ENCODE measurements around the gene COG3. TPM values are rescaled to one million over a fixed set of nuclear protein-coding genes. Genes with fewer than 3 reads are reported as not detected.
A peak's percentile ranks its signal among the peaks of the same experiment; 100 is the strongest.

Gene COG3
- total and polyA plus RNA-seq, 10 of the 15 experiments (the other 5 are each of a cell fraction or from before 2014, with no cell fraction given), result 6.1 to 35.1 (median 22.6) TPM

DNA sequence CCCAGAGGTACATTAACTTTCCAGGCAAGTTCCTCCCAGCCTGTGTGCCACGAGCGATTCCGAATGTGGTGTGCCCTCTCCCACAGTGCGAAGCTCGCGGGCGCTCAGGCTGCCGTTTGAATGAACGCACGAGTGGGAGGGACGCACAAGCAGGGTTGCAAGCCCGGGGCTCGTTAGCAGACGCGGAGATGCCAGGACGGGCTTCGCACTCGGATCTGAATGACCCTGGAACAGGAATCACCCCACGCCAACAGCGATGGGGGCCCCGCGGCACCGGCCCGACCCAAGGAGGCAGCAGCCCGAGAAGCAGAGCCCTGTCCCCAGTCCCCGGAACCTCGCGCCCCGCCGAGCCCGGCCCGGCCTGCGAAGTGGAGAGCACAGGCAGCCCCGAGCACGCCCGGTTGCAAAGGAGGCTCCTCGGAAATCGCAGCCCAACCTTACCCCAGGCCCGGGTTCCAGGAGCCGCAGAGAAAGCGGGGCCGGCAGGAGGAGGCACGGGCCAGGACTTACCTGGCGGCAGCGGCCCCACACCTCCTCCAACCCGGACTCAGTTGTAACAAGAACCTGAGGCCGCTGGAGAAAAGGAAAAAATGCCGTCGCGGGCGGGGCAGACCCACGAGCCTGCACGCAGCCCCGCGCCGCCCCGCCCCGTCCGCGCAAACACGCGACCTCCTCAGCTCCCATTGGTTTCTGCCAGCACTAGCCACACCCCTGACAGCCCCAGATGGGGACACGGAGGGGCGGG, 46.8 kb upstream of the COG3 start, which contains the start of gene SLC25A30 (continued):
- TF ChIP-seq SMC3 (IDR thresholded peaks at IDR 0.05; ENCODE audit: borderline replicate concordance, low read length), result no peak
- no peak for TF ChIP-seq EGR1 (IDR thresholded peaks at IDR 0.05; ENCODE audit: borderline replicate concordance in 1 of 2, low read depth in 2 of 2, low read length in 2 of 2)
- TF ChIP-seq FOXM1 (IDR thresholded peaks at IDR 0.05; ENCODE audit: low read depth, low read length), result no peak
- no peak for TF ChIP-seq RAD51 (IDR thresholded peaks at IDR 0.05)
- no peak for TF ChIP-seq NR2C1 (IDR thresholded peaks at IDR 0.05)
- TF ChIP-seq ZNF384 (IDR thresholded peaks at IDR 0.05; ENCODE audit: borderline replicate concordance, low read depth, low read length), result no peak; the same call in 1 of the 2 replicates
- TF ChIP-seq NR2C2 (IDR thresholded peaks at IDR 0.05; ENCODE audit: borderline replicate concordance, control insufficient read depth, insufficient read length, low read depth), result no peak
- no peak for TF ChIP-seq NBN (IDR thresholded peaks at IDR 0.05)
- TF ChIP-seq FOS (IDR thresholded peaks at IDR 0.05; ENCODE audit: borderline replicate concordance, extremely low read depth, insufficient read length), result no peak
- no peak for TF ChIP-seq MEF2B (IDR thresholded peaks at IDR 0.05; ENCODE audit: partially characterized antibody, poor library complexity, severe bottlenecking)
- no peak for TF ChIP-seq MLLT1 (IDR thresholded peaks at IDR 0.05)
- TF ChIP-seq ASH2L (IDR thresholded peaks at IDR 0.05; ENCODE audit: borderline replicate concordance, low read depth), result no peak
- no peak for TF ChIP-seq TCF3 (IDR thresholded peaks at IDR 0.05; ENCODE audit: borderline replicate concordance, insufficient read depth, low read depth, low read length)
- TF ChIP-seq, protein P1, sequence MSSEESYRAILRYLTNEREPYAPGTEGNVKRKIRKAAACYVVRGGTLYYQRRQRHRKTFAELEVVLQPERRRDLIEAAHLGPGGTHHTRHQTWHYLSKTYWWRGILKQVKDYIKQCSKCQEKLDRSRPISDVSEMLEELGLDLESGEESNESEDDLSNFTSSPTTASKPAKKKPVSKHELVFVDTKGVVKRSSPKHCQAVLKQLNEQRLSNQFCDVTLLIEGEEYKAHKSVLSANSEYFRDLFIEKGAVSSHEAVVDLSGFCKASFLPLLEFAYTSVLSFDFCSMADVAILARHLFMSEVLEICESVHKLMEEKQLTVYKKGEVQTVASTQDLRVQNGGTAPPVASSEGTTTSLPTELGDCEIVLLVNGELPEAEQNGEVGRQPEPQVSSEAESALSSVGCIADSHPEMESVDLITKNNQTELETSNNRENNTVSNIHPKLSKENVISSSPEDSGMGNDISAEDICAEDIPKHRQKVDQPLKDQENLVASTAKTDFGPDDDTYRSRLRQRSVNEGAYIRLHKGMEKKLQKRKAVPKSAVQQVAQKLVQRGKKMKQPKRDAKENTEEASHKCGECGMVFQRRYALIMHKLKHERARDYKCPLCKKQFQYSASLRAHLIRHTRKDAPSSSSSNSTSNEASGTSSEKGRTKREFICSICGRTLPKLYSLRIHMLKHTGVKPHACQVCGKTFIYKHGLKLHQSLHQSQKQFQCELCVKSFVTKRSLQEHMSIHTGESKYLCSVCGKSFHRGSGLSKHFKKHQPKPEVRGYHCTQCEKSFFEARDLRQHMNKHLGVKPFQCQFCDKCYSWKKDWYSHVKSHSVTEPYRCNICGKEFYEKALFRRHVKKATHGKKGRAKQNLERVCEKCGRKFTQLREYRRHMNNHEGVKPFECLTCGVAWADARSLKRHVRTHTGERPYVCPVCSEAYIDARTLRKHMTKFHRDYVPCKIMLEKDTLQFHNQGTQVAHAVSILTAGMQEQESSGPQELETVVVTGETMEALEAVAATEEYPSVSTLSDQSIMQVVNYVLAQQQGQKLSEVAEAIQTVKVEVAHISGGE (CRISPR knock-in tag; IDR thresholded peaks at IDR 0.05), result peak; percentile 14; the same call in 1 of the 2 replicates
- TF ChIP-seq, protein P2, sequence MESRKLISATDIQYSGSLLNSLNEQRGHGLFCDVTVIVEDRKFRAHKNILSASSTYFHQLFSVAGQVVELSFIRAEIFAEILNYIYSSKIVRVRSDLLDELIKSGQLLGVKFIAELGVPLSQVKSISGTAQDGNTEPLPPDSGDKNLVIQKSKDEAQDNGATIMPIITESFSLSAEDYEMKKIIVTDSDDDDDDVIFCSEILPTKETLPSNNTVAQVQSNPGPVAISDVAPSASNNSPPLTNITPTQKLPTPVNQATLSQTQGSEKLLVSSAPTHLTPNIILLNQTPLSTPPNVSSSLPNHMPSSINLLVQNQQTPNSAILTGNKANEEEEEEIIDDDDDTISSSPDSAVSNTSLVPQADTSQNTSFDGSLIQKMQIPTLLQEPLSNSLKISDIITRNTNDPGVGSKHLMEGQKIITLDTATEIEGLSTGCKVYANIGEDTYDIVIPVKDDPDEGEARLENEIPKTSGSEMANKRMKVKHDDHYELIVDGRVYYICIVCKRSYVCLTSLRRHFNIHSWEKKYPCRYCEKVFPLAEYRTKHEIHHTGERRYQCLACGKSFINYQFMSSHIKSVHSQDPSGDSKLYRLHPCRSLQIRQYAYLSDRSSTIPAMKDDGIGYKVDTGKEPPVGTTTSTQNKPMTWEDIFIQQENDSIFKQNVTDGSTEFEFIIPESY (IDR thresholded peaks at IDR 0.05), result no peak
- no peak for TF ChIP-seq BMI1 (IDR thresholded peaks at IDR 0.05; ENCODE audit: borderline replicate concordance)
- peak; percentile 64 for TF ChIP-seq MXI1 (IDR thresholded peaks at IDR 0.05; ENCODE audit: low read depth, low read length)
- TF ChIP-seq PAX5 (IDR thresholded peaks at IDR 0.05; ENCODE audit: borderline replicate concordance, low read depth, low read length), result no peak
- TF ChIP-seq, protein P3, sequence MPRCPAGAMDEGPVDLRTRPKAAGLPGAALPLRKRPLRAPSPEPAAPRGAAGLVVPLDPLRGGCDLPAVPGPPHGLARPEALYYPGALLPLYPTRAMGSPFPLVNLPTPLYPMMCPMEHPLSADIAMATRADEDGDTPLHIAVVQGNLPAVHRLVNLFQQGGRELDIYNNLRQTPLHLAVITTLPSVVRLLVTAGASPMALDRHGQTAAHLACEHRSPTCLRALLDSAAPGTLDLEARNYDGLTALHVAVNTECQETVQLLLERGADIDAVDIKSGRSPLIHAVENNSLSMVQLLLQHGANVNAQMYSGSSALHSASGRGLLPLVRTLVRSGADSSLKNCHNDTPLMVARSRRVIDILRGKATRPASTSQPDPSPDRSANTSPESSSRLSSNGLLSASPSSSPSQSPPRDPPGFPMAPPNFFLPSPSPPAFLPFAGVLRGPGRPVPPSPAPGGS (IDR thresholded peaks at IDR 0.05; ENCODE audit: borderline replicate concordance, insufficient read depth, low read depth, low read length, poor library complexity, severe bottlenecking), result no peak
- TF ChIP-seq CHD1 (IDR thresholded peaks at IDR 0.05; ENCODE audit: low read depth, low read length), result no peak
- TF ChIP-seq CHD2 (IDR thresholded peaks at IDR 0.05; ENCODE audit: borderline replicate concordance, low read depth, low read length), result no peak
